ENCODE data around the gene DLG2. TPM values are rescaled to one million over a fixed set of nuclear protein-coding genes. Genes with fewer than 3 reads are reported as not detected.

DLG2 gene
- total RNA-seq, 1 experiment from 2014 or later = 17.5 TPM

DNA sequence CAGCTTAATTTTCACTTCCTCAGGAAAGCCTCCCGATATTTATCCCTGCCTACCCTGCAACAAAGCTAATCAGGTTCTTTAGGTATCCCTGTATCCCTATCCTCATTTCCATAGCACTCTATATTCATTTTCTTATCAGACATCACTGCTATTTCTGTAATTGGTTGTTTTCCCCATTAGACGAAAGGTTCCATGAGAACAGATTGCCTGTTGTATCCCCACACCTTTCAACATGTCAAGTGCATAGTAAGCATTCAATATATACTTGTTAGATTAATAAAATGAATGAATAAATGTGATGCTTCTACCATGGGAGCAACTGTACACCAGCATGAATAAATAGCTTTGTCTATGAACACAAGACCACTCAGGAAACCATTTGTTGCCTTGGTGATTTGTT lies 499.8 kb downstream of the DLG2 start (continued):
- no peak for TF ChIP-seq JUN (CRISPR knock-in tag; IDR thresholded peaks at IDR 0.05)
- no peak for TF ChIP-seq SMAD4 (CRISPR knock-in tag; IDR thresholded peaks at IDR 0.05)
- TF ChIP-seq, protein P1, sequence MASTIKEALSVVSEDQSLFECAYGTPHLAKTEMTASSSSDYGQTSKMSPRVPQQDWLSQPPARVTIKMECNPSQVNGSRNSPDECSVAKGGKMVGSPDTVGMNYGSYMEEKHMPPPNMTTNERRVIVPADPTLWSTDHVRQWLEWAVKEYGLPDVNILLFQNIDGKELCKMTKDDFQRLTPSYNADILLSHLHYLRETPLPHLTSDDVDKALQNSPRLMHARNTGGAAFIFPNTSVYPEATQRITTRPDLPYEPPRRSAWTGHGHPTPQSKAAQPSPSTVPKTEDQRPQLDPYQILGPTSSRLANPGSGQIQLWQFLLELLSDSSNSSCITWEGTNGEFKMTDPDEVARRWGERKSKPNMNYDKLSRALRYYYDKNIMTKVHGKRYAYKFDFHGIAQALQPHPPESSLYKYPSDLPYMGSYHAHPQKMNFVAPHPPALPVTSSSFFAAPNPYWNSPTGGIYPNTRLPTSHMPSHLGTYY (CRISPR knock-in tag; IDR thresholded peaks at IDR 0.05) = no peak
- no peak for TF ChIP-seq ZNF317 (CRISPR knock-in tag; IDR thresholded peaks at IDR 0.05; ENCODE audit: borderline replicate concordance, low read depth)
- no peak for TF ChIP-seq ZNF671 (CRISPR knock-in tag; IDR thresholded peaks at IDR 0.05)

DNA sequence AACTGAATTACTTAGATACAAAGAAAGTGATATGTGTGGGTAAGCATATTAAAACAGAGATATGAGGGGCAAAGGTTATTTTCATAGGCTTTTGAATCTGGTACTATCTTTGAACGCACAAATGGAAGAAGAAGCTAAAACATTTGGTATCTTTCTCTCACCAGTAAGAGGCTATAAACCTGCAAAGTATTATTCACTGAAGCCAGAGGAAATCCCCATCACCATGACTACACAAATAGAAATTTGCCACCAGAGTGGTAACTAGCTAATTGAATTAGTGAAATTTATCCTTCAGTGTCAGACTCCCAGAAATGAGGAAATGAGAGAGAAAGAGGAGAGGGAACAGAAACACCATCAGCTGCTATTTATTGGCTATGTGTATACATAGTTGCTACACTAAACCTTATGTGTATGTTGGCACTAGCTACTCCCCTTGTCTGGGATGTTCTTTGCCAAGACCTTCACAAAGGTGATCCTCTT lies 503.4 kb downstream of the DLG2 start:
- TF ChIP-seq TP53 (CRISPR knock-in tag; IDR thresholded peaks at IDR 0.05) = no peak
- TF ChIP-seq TCF7 (CRISPR knock-in tag; IDR thresholded peaks at IDR 0.05; ENCODE audit: low read depth) = no peak
- no peak for TF ChIP-seq SMAD4 (CRISPR knock-in tag; IDR thresholded peaks at IDR 0.05)
- TF ChIP-seq MYBL2 (CRISPR knock-in tag; IDR thresholded peaks at IDR 0.05) = no peak
- Mint-ChIP-seq H3K27ac (no peak overlapping the region), H3K9me3 (no peaks in the 10 kb centered on the region), H3K36me3 (no peaks in the 10 kb centered on the region), H3K4me3 (no peak overlapping the region), H3K27me3 (ENCODE audit: low read depth) (no peaks in the 10 kb centered on the region), H3K4me1 (0 out of 2 replicates have a peak, but pooled peaks cover 3% of the 10 kb centered on the region)
- no peak for DNase-seq (ENCODE audit: low spot score)
- ATAC-seq = no peak
- ChIA-PET POLR2A (no interaction called here), CTCF (no interaction called here)

DNA sequence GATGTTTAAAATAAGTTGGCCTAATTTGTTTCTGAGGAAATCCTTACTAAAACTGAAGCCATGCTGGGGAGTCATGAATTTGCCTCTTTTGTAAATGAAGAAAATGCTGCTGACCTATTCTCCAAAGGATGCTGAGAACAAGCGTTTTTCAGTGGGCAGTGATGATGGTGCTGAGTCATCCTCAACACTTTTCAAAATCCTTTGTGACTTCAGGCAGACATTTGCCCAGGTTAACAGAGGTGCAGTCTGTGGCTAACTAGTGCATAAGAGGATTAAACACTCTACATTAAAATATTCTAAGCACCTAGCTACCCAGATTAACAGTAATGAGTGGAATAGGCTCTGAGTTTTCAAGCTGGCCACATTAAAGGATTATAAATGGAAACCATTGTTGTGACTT lies 509.0 kb downstream of the DLG2 start:
- peak; percentile 20; the same call in 1 of the 2 replicates for ATAC-seq
- DNase-seq (ENCODE audit: low spot score) = no peak
- no peak overlapping the region for H3K4me3 Mint-ChIP-seq
- no peaks in the 10 kb centered on the region for H3K36me3 Mint-ChIP-seq
- H3K4me1 Mint-ChIP-seq = peaks cover 7% of the 10 kb centered on the region
- H3K27ac Mint-ChIP-seq = no peak overlapping the region
- no peak for TF ChIP-seq CREB1 (CRISPR knock-in tag; IDR thresholded peaks at IDR 0.05)
- TF ChIP-seq, protein P2, sequence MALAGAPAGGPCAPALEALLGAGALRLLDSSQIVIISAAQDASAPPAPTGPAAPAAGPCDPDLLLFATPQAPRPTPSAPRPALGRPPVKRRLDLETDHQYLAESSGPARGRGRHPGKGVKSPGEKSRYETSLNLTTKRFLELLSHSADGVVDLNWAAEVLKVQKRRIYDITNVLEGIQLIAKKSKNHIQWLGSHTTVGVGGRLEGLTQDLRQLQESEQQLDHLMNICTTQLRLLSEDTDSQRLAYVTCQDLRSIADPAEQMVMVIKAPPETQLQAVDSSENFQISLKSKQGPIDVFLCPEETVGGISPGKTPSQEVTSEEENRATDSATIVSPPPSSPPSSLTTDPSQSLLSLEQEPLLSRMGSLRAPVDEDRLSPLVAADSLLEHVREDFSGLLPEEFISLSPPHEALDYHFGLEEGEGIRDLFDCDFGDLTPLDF (CRISPR knock-in tag; IDR thresholded peaks at IDR 0.05) = no peak
- no peak for TF ChIP-seq ELF4 (CRISPR knock-in tag; IDR thresholded peaks at IDR 0.05; ENCODE audit: low read depth)
- no peak for TF ChIP-seq SOX15 (CRISPR knock-in tag; IDR thresholded peaks at IDR 0.05)
- TF ChIP-seq, protein P3, sequence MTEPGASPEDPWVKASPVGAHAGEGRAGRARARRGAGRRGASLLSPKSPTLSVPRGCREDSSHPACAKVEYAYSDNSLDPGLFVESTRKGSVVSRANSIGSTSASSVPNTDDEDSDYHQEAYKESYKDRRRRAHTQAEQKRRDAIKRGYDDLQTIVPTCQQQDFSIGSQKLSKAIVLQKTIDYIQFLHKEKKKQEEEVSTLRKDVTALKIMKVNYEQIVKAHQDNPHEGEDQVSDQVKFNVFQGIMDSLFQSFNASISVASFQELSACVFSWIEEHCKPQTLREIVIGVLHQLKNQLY (CRISPR knock-in tag; IDR thresholded peaks at IDR 0.05) = no peak
- TF ChIP-seq, protein P4, sequence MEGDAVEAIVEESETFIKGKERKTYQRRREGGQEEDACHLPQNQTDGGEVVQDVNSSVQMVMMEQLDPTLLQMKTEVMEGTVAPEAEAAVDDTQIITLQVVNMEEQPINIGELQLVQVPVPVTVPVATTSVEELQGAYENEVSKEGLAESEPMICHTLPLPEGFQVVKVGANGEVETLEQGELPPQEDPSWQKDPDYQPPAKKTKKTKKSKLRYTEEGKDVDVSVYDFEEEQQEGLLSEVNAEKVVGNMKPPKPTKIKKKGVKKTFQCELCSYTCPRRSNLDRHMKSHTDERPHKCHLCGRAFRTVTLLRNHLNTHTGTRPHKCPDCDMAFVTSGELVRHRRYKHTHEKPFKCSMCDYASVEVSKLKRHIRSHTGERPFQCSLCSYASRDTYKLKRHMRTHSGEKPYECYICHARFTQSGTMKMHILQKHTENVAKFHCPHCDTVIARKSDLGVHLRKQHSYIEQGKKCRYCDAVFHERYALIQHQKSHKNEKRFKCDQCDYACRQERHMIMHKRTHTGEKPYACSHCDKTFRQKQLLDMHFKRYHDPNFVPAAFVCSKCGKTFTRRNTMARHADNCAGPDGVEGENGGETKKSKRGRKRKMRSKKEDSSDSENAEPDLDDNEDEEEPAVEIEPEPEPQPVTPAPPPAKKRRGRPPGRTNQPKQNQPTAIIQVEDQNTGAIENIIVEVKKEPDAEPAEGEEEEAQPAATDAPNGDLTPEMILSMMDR (IDR thresholded peaks at IDR 0.05) = no peak
- no peak for TF ChIP-seq GRHL2 (CRISPR knock-in tag; IDR thresholded peaks at IDR 0.05; ENCODE audit: insufficient replicate concordance, severe bottlenecking)
- TF ChIP-seq, protein P5, sequence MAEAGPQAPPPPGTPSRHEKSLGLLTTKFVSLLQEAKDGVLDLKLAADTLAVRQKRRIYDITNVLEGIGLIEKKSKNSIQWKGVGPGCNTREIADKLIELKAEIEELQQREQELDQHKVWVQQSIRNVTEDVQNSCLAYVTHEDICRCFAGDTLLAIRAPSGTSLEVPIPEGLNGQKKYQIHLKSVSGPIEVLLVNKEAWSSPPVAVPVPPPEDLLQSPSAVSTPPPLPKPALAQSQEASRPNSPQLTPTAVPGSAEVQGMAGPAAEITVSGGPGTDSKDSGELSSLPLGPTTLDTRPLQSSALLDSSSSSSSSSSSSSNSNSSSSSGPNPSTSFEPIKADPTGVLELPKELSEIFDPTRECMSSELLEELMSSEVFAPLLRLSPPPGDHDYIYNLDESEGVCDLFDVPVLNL (CRISPR knock-in tag; IDR thresholded peaks at IDR 0.05; ENCODE audit: borderline replicate concordance, low read depth) = no peak
- TF ChIP-seq PRRX2 (CRISPR knock-in tag; IDR thresholded peaks at IDR 0.05) = no peak
- no peak for TF ChIP-seq SP1 (CRISPR knock-in tag; conservative IDR thresholded peaks at IDR 0.05)
- TF ChIP-seq, protein P6, sequence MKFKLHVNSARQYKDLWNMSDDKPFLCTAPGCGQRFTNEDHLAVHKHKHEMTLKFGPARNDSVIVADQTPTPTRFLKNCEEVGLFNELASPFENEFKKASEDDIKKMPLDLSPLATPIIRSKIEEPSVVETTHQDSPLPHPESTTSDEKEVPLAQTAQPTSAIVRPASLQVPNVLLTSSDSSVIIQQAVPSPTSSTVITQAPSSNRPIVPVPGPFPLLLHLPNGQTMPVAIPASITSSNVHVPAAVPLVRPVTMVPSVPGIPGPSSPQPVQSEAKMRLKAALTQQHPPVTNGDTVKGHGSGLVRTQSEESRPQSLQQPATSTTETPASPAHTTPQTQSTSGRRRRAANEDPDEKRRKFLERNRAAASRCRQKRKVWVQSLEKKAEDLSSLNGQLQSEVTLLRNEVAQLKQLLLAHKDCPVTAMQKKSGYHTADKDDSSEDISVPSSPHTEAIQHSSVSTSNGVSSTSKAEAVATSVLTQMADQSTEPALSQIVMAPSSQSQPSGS (CRISPR knock-in tag; IDR thresholded peaks at IDR 0.05; ENCODE audit: borderline replicate concordance, low read depth) = no peak
- TF ChIP-seq NR1H2 (CRISPR knock-in tag; IDR thresholded peaks at IDR 0.05) = no peak
- TF ChIP-seq, protein P1 (CRISPR knock-in tag; IDR thresholded peaks at IDR 0.05) = no peak
- no peak for TF ChIP-seq RELA (CRISPR knock-in tag; IDR thresholded peaks at IDR 0.05; ENCODE audit: borderline replicate concordance)
- TF ChIP-seq, protein P7, sequence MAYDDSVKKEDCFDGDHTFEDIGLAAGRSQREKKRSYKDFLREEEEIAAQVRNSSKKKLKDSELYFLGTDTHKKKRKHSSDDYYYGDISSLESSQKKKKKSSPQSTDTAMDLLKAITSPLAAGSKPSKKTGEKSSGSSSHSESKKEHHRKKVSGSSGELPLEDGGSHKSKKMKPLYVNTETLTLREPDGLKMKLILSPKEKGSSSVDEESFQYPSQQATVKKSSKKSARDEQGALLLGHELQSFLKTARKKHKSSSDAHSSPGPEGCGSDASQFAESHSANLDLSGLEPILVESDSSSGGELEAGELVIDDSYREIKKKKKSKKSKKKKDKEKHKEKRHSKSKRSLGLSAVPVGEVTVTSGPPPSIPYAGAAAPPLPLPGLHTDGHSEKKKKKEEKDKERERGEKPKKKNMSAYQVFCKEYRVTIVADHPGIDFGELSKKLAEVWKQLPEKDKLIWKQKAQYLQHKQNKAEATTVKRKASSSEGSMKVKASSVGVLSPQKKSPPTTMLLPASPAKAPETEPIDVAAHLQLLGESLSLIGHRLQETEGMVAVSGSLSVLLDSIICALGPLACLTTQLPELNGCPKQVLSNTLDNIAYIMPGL (CRISPR knock-in tag; IDR thresholded peaks at IDR 0.05) = no peak
- ChIA-PET POLR2A (no interaction called here), CTCF (no interaction called here)
- no peaks in the 10 kb centered on the region for H3K9me3 Mint-ChIP-seq
- no peaks in the 10 kb centered on the region for H3K27me3 Mint-ChIP-seq (ENCODE audit: low read depth)

All from WTC11 (cell line).